Measurements from ENCODE around the gene NNAT.
"Not testable (repeated sequence)": the region's sequence is repeated elsewhere in the genome, so short reads cannot be mapped to it uniquely, and the experiment has no call there.

The NNAT gene

GRCh38 chr20:37542281-37542680 is 21.2 kb downstream of the NNAT start:
- no peak for DNase-seq

GRCh38 chr20:37543828-37544227 is 22.8 kb downstream of the NNAT start:
- DNase-seq: no peak

- DNase-seq: no peak
Measured at GRCh38 chr20:37544386-37544785, 23.3 kb downstream of the NNAT start.

- no peak for DNase-seq
Measured at GRCh38 chr20:37545516-37545915, 24.5 kb downstream of the NNAT start.

GRCh38 chr20:37547912-37548311 is 26.9 kb downstream of the NNAT start:
- DNase-seq: no peak

- not testable (repeated sequence) for DNase-seq
Measured at GRCh38 chr20:37550101-37550920, 29.3 kb downstream of the NNAT start.

- not testable (repeated sequence) for DNase-seq
Measured at GRCh38 chr20:37551660-37552059, 30.6 kb downstream of the NNAT start.

GRCh38 chr20:37552415-37552814 is 31.4 kb downstream of the NNAT start:
- DNase-seq: no peak

- not testable (repeated sequence) for DNase-seq
Measured at GRCh38 chr20:37554721-37555298, 33.8 kb downstream of the NNAT start.

GRCh38 chr20:37556538-37556937 is 35.5 kb downstream of the NNAT start:
- DNase-seq: no peak

GRCh38 chr20:37558306-37558705 is 37.3 kb downstream of the NNAT start:
- no peak for DNase-seq

GRCh38 chr20:37558779-37559178 is 37.7 kb downstream of the NNAT start:
- DNase-seq: no peak

GRCh38 chr20:37559312-37560027 is 38.4 kb downstream of the NNAT start:
- no peak for DNase-seq

GRCh38 chr20:37560629-37561028 is 39.6 kb downstream of the NNAT start:
- no peak for DNase-seq

GRCh38 chr20:37562695-37563480 is 41.8 kb downstream of the NNAT start:
- no peak for DNase-seq

- no peak for DNase-seq
Measured at GRCh38 chr20:37564016-37564387, 43.0 kb downstream of the NNAT start.

GRCh38 chr20:37564388-37565133 is 43.5 kb downstream of the NNAT start:
- peak; percentile 50 for DNase-seq

- no peak for DNase-seq
Measured at GRCh38 chr20:37565134-37565811, 44.2 kb downstream of the NNAT start.

- no peak for DNase-seq
Measured at GRCh38 chr20:37566590-37567330, 45.7 kb downstream of the NNAT start.

- DNase-seq: no peak
Measured at GRCh38 chr20:37567331-37567665, 46.2 kb downstream of the NNAT start.
